K562 (cell line): Measurements from ENCODE around the gene ILKAP. TPM values are rescaled to one million over a fixed set of nuclear protein-coding genes. Genes with fewer than 3 reads are reported as not detected.

Source experiments
- BMI1 ChIP-seq: fragments of 150-350 bp; IDR thresholded peaks from 2 replicates; pipeline ENCODE4 v1.6.1; 2014; ENCODE audit warnings: low read length
- ELK3 ChIP-seq: fragments of 450-650 bp; formaldehyde crosslinking; IDR thresholded peaks from 2 replicates; pipeline ENCODE4 v1.4.0; 2020; ENCODE audit warnings: mild to moderate bottlenecking
- EWSR1 ChIP-seq: fragments of 450-650 bp; IDR thresholded peaks from 2 replicates; pipeline ENCODE4 v1.6.1; 2018; ENCODE audit warnings: borderline replicate concordance, mild to moderate bottlenecking, low read depth, moderate library complexity; ENCODE audit not compliant: partially characterized antibody
- FOXA1 ChIP-seq: fragments of 450-650 bp; IDR thresholded peaks from 2 replicates; pipeline ENCODE4 v1.6.1; 2016; ENCODE audit warnings: mild to moderate bottlenecking, borderline replicate concordance
- FOXK1 ChIP-seq: sonication (generic); formaldehyde crosslinking; IDR thresholded peaks from 2 replicates; pipeline ENCODE4 v1.8.0; 2022; ENCODE audit warnings: missing genetic modification reagents, mild to moderate bottlenecking, borderline replicate concordance
- FOXM1 ChIP-seq, 2 experiments: fragments of 450-650 bp in 1 of 2; sonication (generic) in 1 of 2; formaldehyde crosslinking in 1 of 2; IDR thresholded peaks; 2 replicates each; pipeline versions ENCODE4 v1.6.1 to v1.9.0; 2017 to 2022; ENCODE audit warnings: low read depth in 2 of 2, mild to moderate bottlenecking in 2 of 2, missing genetic modification reagents in 1 of 2, moderate library complexity in 1 of 2
- GATAD2B ChIP-seq: fragments of 450-650 bp; IDR thresholded peaks from 2 replicates; pipeline ENCODE4 v1.6.1; 2017; ENCODE audit warnings: mild to moderate bottlenecking, borderline replicate concordance
- MTF1 ChIP-seq: fragments of 250-450 bp; sonication (Bioruptor Pico); IDR thresholded peaks from 2 replicates; pipeline ENCODE4 v1.9.0; 2021; ENCODE audit warnings: moderate library complexity, mild to moderate bottlenecking, inconsistent platforms, borderline replicate concordance
- NR2C1 ChIP-seq, 2 experiments: fragments of 450-650 bp; IDR thresholded peaks; 2 replicates each; pipeline ENCODE4 v1.6.1; 2017; ENCODE audit warnings: mild to moderate bottlenecking in 2 of 2, antibody characterized with exemption in 1 of 2, inconsistent platforms in 1 of 2, missing compliant biosample characterization in 1 of 2, missing genetic modification characterization in 1 of 2
- RBBP5 ChIP-seq: fragments of 200-600 bp; sonication (generic); IDR thresholded peaks from 2 replicates; pipeline ENCODE4 v1.6.1; 2012; ENCODE audit warnings: borderline replicate concordance, mild to moderate bottlenecking, low read length, control low read depth, inconsistent platforms; ENCODE audit not compliant: insufficient read depth, poor library complexity, severe bottlenecking
- RBM14 ChIP-seq: fragments of 200-400 bp; formaldehyde crosslinking; IDR thresholded peaks from 2 replicates; pipeline ENCODE4 v1.6.1; 2018; ENCODE audit warnings: low read depth, mild to moderate bottlenecking, low read length, moderate library complexity, borderline replicate concordance; ENCODE audit not compliant: insufficient read depth
- SRF ChIP-seq, 2 experiments: fragments of 250-450, 450-650 bp in 1 of 2; sonication (Bioruptor Pico) in 1 of 2; sonication (generic) in 1 of 2; formaldehyde crosslinking; IDR thresholded peaks; 2 replicates each; pipeline versions ENCODE4 v1.5.0 to v1.5.1; 2020 to 2022; ENCODE audit warnings: mild to moderate bottlenecking in 1 of 2, missing genetic modification reagents in 1 of 2
- TFAM ChIP-seq: fragments of 250-450 bp; sonication (Bioruptor Pico); conservative IDR thresholded peaks from 2 replicates; pipeline ENCODE4 v1.5.0; 2021; ENCODE audit warnings: mild to moderate bottlenecking, moderate library complexity
- ZNF584 ChIP-seq: fragments of 200-800 bp; sonication (Bioruptor generic); IDR thresholded peaks from 2 replicates; pipeline ENCODE4 v1.6.1; 2016; ENCODE audit warnings: low read depth, mild to moderate bottlenecking, missing genetic modification characterization, missing compliant biosample characterization
- ZNF79 ChIP-seq: fragments of 250-450 bp; sonication (Bioruptor Pico); IDR thresholded peaks from 2 replicates; pipeline ENCODE4 v1.4.0; 2020; ENCODE audit warnings: low read depth, mild to moderate bottlenecking, moderate library complexity
- polyA plus RNA-seq, 8 experiments: library from polyadenylated mRNA; depleted of rRNA in 4 of 8; stranded (reverse) in 5 of 8; unstranded in 3 of 8; fragments of >200 nt; fragmentation: Nextera tagmentation in 2 of 8; fragmentation: Illumina TruSeq in 1 of 8; extraction: Ambion mirVana in 2 of 8; extraction: Trizol in 1 of 8; gene quantifications; 2 replicates each; pipeline versions ENCODE4 v1.2.1 to v1.2.3, GENCODE V29; 2011 to 2014; ENCODE audit warnings: inconsistent platforms in 1 of 8, missing spikeins in 1 of 8
- total RNA-seq, 7 experiments: library from RNA; depleted of rRNA in 6 of 7; stranded (reverse); fragments of >200 nt in 6 of 7; fragmentation: Illumina TruSeq in 2 of 7; extraction: Trizol in 2 of 7; gene quantifications; 2 replicates each; pipeline versions ENCODE4 v1.2.1 to v1.2.3, GENCODE V29; 2011 to 2021; ENCODE audit warnings: low replicate concordance in 1 of 7
- TF ChIP-seq, protein P1 (sequence below): sonication (generic); formaldehyde crosslinking; IDR thresholded peaks from 2 replicates; pipeline ENCODE4 v1.8.0; 2023; ENCODE audit warnings: mild to moderate bottlenecking, missing genetic modification reagents
- TF ChIP-seq, protein P2 (sequence below): fragments of 250-450 bp; sonication (Bioruptor Pico); IDR thresholded peaks from 2 replicates; pipeline ENCODE4 v1.5.1; 2021; ENCODE audit warnings: mild to moderate bottlenecking
- TF ChIP-seq, protein P3 (sequence below), 2 experiments: fragments of 150-350 bp in 1 of 2; IDR thresholded peaks; 2 replicates each; pipeline ENCODE4 v1.6.1; 2012 to 2016; ENCODE audit warnings: low read depth in 2 of 2, low read length in 2 of 2, mild to moderate bottlenecking in 1 of 2, moderate library complexity in 1 of 2

ILKAP gene
- total and polyA plus RNA-seq, 9 of the 15 experiments (the other 6 are each of a cell fraction or from before 2014, with no cell fraction given), result 3.1 to 43.9 (median 20.7) TPM

GRCh38 chr2:238238766-238239542, 35.5 kb upstream of the ILKAP start (continued):
- TF ChIP-seq ELK3 (CRISPR knock-in tag), result no peak
- no peak for TF ChIP-seq TFAM (CRISPR knock-in tag)
- TF ChIP-seq, protein P1, sequence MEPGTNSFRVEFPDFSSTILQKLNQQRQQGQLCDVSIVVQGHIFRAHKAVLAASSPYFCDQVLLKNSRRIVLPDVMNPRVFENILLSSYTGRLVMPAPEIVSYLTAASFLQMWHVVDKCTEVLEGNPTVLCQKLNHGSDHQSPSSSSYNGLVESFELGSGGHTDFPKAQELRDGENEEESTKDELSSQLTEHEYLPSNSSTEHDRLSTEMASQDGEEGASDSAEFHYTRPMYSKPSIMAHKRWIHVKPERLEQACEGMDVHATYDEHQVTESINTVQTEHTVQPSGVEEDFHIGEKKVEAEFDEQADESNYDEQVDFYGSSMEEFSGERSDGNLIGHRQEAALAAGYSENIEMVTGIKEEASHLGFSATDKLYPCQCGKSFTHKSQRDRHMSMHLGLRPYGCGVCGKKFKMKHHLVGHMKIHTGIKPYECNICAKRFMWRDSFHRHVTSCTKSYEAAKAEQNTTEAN (CRISPR knock-in tag), result peak; percentile 92
- no peak for TF ChIP-seq SRF (CRISPR knock-in tag; IDR thresholded peaks at IDR 0.05)
- no peak for TF ChIP-seq ZNF79
- TF ChIP-seq, protein P2, sequence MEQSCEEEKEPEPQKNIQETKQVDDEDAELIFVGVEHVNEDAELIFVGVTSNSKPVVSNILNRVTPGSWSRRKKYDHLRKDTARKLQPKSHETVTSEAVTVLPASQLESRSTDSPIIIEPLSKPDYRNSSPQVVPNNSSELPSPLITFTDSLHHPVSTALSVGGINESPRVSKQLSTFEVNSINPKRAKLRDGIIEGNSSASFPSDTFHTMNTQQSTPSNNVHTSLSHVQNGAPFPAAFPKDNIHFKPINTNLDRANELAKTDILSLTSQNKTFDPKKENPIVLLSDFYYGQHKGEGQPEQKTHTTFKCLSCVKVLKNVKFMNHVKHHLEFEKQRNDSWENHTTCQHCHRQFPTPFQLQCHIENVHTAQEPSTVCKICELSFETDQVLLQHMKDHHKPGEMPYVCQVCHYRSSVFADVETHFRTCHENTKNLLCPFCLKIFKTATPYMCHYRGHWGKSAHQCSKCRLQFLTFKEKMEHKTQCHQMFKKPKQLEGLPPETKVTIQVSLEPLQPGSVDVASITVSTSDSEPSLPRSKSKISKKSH, result no peak
- no peak for TF ChIP-seq BMI1
- no peak for TF ChIP-seq GATAD2B
- 0 out of 2 replicates have a peak, but pooled peaks have one; percentile 56 for TF ChIP-seq ZNF584 (CRISPR knock-in tag)
- TF ChIP-seq NR2C1 (IDR thresholded peaks at IDR 0.05), result no peak
- no peak for TF ChIP-seq NR2C1 (tag; IDR thresholded peaks at IDR 0.05)
- TF ChIP-seq MTF1 (CRISPR knock-in tag), result no peak
- no peak for TF ChIP-seq EWSR1
- TF ChIP-seq FOXA1, result no peak
- peak; percentile 96; the same call in 1 of the 2 replicates for TF ChIP-seq FOXK1 (CRISPR knock-in tag)
- TF ChIP-seq RBM14, result no peak
- TF ChIP-seq RBBP5, result no peak
- TF ChIP-seq FOXM1 (IDR thresholded peaks at IDR 0.05; ENCODE audit: low read depth), result no peak
- TF ChIP-seq FOXM1 (CRISPR knock-in tag; IDR thresholded peaks at IDR 0.05; ENCODE audit: low read depth), result peak; percentile 94; the same call in 1 of the 2 replicates
- TF ChIP-seq, protein P3, sequence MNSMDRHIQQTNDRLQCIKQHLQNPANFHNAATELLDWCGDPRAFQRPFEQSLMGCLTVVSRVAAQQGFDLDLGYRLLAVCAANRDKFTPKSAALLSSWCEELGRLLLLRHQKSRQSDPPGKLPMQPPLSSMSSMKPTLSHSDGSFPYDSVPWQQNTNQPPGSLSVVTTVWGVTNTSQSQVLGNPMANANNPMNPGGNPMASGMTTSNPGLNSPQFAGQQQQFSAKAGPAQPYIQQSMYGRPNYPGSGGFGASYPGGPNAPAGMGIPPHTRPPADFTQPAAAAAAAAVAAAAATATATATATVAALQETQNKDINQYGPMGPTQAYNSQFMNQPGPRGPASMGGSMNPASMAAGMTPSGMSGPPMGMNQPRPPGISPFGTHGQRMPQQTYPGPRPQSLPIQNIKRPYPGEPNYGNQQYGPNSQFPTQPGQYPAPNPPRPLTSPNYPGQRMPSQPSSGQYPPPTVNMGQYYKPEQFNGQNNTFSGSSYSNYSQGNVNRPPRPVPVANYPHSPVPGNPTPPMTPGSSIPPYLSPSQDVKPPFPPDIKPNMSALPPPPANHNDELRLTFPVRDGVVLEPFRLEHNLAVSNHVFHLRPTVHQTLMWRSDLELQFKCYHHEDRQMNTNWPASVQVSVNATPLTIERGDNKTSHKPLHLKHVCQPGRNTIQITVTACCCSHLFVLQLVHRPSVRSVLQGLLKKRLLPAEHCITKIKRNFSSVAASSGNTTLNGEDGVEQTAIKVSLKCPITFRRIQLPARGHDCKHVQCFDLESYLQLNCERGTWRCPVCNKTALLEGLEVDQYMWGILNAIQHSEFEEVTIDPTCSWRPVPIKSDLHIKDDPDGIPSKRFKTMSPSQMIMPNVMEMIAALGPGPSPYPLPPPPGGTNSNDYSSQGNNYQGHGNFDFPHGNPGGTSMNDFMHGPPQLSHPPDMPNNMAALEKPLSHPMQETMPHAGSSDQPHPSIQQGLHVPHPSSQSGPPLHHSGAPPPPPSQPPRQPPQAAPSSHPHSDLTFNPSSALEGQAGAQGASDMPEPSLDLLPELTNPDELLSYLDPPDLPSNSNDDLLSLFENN (IDR thresholded peaks at IDR 0.05; ENCODE audit: low read depth in 2 of 2, low read length in 2 of 2), result no peak
